Measurements from ENCODE around the gene MAP4K1.

DNA sequence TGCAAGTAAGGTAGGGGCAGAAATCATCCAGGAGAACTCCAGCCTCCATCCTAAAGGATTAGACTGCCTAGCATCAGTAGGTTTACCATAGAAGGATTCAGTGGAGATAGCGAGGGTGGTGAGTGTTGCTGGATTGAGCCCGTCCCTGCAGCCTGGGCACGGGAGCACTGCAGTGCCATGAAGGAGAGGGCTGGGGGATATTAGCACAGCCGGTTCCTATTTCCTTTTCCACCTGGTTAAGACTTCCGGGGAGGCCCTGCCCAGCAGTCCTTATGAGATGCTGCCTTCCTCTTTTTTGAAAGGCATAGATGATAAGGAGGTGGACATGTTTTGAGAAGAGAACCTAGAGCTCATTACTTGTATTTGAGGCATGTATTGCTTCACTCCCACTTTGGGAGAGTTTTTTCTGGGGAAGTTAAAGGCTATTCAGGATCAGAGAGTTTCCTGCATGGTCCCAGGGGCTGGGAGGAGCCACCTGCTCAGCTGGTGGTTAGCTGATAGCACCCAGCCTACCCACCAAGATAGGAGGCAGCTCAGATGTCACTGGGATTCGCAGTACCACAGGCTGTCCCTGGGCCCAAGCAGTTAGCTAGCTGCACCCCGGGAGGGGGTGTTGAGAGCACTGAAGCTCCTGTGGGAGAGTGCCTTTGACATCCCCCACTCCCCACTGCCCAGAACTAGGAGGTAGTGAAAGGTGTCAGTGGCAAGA is 46.9 kb upstream of the MAP4K1 start:
- TF ChIP-seq SP2 (tag by site-specific recombination; IDR thresholded peaks at IDR 0.05), result 0 out of 2 replicates have a peak, but pooled peaks have one; percentile 14
- TF ChIP-seq, protein P1, sequence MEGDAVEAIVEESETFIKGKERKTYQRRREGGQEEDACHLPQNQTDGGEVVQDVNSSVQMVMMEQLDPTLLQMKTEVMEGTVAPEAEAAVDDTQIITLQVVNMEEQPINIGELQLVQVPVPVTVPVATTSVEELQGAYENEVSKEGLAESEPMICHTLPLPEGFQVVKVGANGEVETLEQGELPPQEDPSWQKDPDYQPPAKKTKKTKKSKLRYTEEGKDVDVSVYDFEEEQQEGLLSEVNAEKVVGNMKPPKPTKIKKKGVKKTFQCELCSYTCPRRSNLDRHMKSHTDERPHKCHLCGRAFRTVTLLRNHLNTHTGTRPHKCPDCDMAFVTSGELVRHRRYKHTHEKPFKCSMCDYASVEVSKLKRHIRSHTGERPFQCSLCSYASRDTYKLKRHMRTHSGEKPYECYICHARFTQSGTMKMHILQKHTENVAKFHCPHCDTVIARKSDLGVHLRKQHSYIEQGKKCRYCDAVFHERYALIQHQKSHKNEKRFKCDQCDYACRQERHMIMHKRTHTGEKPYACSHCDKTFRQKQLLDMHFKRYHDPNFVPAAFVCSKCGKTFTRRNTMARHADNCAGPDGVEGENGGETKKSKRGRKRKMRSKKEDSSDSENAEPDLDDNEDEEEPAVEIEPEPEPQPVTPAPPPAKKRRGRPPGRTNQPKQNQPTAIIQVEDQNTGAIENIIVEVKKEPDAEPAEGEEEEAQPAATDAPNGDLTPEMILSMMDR (tag by site-specific recombination; IDR thresholded peaks at IDR 0.05), result no peak
- TF ChIP-seq ZNF16 (tag by site-specific recombination; IDR thresholded peaks at IDR 0.05; ENCODE audit: low read depth), result no peak
- TF ChIP-seq ZNF530 (tag by site-specific recombination; IDR thresholded peaks at IDR 0.05; ENCODE audit: low read depth), result no peak
- no peak for TF ChIP-seq ZSCAN23 (tag by site-specific recombination; IDR thresholded peaks at IDR 0.05)
- TF ChIP-seq, protein P2, sequence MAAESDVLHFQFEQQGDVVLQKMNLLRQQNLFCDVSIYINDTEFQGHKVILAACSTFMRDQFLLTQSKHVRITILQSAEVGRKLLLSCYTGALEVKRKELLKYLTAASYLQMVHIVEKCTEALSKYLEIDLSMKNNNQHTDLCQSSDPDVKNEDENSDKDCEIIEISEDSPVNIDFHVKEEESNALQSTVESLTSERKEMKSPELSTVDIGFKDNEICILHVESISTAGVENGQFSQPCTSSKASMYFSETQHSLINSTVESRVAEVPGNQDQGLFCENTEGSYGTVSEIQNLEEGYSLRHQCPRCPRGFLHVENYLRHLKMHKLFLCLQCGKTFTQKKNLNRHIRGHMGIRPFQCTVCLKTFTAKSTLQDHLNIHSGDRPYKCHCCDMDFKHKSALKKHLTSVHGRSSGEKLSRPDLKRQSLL (tag by site-specific recombination; IDR thresholded peaks at IDR 0.05), result no peak
- TF ChIP-seq, protein P3, sequence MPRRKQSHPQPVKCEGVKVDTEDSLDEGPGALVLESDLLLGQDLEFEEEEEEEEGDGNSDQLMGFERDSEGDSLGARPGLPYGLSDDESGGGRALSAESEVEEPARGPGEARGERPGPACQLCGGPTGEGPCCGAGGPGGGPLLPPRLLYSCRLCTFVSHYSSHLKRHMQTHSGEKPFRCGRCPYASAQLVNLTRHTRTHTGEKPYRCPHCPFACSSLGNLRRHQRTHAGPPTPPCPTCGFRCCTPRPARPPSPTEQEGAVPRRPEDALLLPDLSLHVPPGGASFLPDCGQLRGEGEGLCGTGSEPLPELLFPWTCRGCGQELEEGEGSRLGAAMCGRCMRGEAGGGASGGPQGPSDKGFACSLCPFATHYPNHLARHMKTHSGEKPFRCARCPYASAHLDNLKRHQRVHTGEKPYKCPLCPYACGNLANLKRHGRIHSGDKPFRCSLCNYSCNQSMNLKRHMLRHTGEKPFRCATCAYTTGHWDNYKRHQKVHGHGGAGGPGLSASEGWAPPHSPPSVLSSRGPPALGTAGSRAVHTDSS (tag by site-specific recombination; IDR thresholded peaks at IDR 0.05), result no peak
- TF ChIP-seq FEZF1 (tag by site-specific recombination; IDR thresholded peaks at IDR 0.05), result no peak
- no peak for TF ChIP-seq SETDB1 (IDR thresholded peaks at IDR 0.05; ENCODE audit: insufficient read length, low read length)
- no peak for TF ChIP-seq TCF7L2 (IDR thresholded peaks at IDR 0.05; ENCODE audit: borderline replicate concordance, low read depth, low read length)
- no peak for TF ChIP-seq ZNF830 (tag by site-specific recombination; IDR thresholded peaks at IDR 0.05; ENCODE audit: low read depth)
- no peak for TF ChIP-seq ZNF548 (tag by site-specific recombination; IDR thresholded peaks at IDR 0.05)
- peak; percentile 82 for TF ChIP-seq ZIC2 (tag by site-specific recombination; IDR thresholded peaks at IDR 0.05)
